HG02623 (cell line): ENCODE measurements around the gene CCDC74A.
"Not testable (repeated sequence)": the region's sequence is repeated elsewhere in the genome, so short reads cannot be mapped to it uniquely, and the experiment has no call there.

Experiments used
- ATAC-seq: cut with Tn5 transposase; IDR thresholded peaks from one replicate; pipeline ENCODE4 v1.9.1; 2021; ENCODE audit warnings: moderate library complexity; ENCODE audit not compliant: unreplicated experiment

The CCDC74A gene

GRCh38 chr2:131527131-131528001, at the start of gene CCDC74A:
Gene CCDC74A, plus strand, starts transcription at chr2:131527888. Its CDS starts 83 bp downstream, at chr2:131527971.
- peak; percentile 89 for ATAC-seq

- not testable (repeated sequence) for ATAC-seq
These were observed 49.4 kb upstream of the CCDC74A start for GRCh38 chr2:131478074-131478849.

- ATAC-seq, result not testable (repeated sequence)
These were observed 48.7 kb upstream of the CCDC74A start for GRCh38 chr2:131478850-131479461.

- not testable (repeated sequence) for ATAC-seq
These were observed 47.3 kb upstream of the CCDC74A start for GRCh38 chr2:131480351-131480750.

GRCh38 chr2:131482506-131483155, 45.1 kb upstream of the CCDC74A start:
- not testable (repeated sequence) for ATAC-seq

- not testable (repeated sequence) for ATAC-seq
These were observed 43.5 kb upstream of the CCDC74A start for GRCh38 chr2:131483981-131484820.

- ATAC-seq, result not testable (repeated sequence)
These were observed 42.7 kb upstream of the CCDC74A start for GRCh38 chr2:131484906-131485460.

- ATAC-seq, result not testable (repeated sequence)
These were observed 41.3 kb upstream of the CCDC74A start for GRCh38 chr2:131486201-131486902.

- no peak for ATAC-seq
These were observed 39.1 kb upstream of the CCDC74A start for GRCh38 chr2:131488306-131489205.

- not testable (repeated sequence) for ATAC-seq
These were observed 36.8 kb upstream of the CCDC74A start for GRCh38 chr2:131490616-131491468.

GRCh38 chr2:131491469-131491836, 36.2 kb upstream of the CCDC74A start:
- ATAC-seq, result peak; percentile 3

GRCh38 chr2:131492015-131492417, 35.7 kb upstream of the CCDC74A start, which contains the start of gene MZT2A:
Gene MZT2A, minus strand, starts transcription at chr2:131492397. Its CDS starts 21 bp downstream, at chr2:131492376.
- ATAC-seq, result peak; percentile 8

GRCh38 chr2:131492418-131493198, 35.1 kb upstream of the CCDC74A start:
- peak; percentile 65 for ATAC-seq

GRCh38 chr2:131493199-131493968, 34.3 kb upstream of the CCDC74A start:
- ATAC-seq, result peak; percentile 12

- not testable (repeated sequence) for ATAC-seq
These were observed 32.2 kb upstream of the CCDC74A start for GRCh38 chr2:131495506-131495905.
